HFFc6 (cell line): ENCODE results near the gene TBC1D22B. TPM values are rescaled to one million over a fixed set of nuclear protein-coding genes. Genes with fewer than 3 reads are reported as not detected.

Experiments used
- DNase-seq: peaks from one replicate; pipeline ENCODE4 v3.0.0-alpha.2; 2018
- H3K27ac Mint-ChIP-seq: 2 replicates; pipeline ENCODE4 v1.8.0; 2020; ENCODE audit warnings: mild to moderate bottlenecking, mixed read lengths
- H3K27me3 Mint-ChIP-seq: 2 replicates; pipeline ENCODE4 v1.8.0; 2021; ENCODE audit warnings: mild to moderate bottlenecking, moderate library complexity, mixed read lengths; ENCODE audit not compliant: insufficient read depth
- H3K36me3 Mint-ChIP-seq: 2 replicates; pipeline ENCODE4 v1.8.0; 2021; ENCODE audit warnings: low read depth, mixed read lengths
- H3K4me1 Mint-ChIP-seq: 2 replicates; pipeline ENCODE4 v1.8.0; 2020; ENCODE audit warnings: low read depth, mixed read lengths
- H3K4me3 Mint-ChIP-seq: 2 replicates; pipeline ENCODE4 v1.8.0; 2020; ENCODE audit warnings: mild to moderate bottlenecking, moderate library complexity, mixed read lengths
- H3K9me3 Mint-ChIP-seq: 2 replicates; pipeline ENCODE4 v1.8.0; 2020; ENCODE audit warnings: mild to moderate bottlenecking, mixed read lengths
- CTCF ChIP-seq: fragments of 200-600 bp; sonication (generic); IDR thresholded peaks from 2 replicates; pipeline ENCODE4 v1.5.0; 2021; ENCODE audit warnings: antibody characterized with exemption, mild to moderate bottlenecking
- total RNA-seq, 6 experiments: library from RNA; stranded (reverse); fragmentation: NEBNext Ultra II Directional; extraction: Animal tissue kit (Norgen Biotek cat#: 25700); gene quantifications; 2 replicates in 1 of 6; 3 replicates in 5 of 6; pipeline ENCODE4 v1.2.3, GENCODE V29; 2021

Gene TBC1D22B
- total RNA-seq, 6 experiments from 2014 or later: 9.0 to 9.6 (median 9.2) TPM

- Mint-ChIP-seq H3K9me3 (no peaks in the 10 kb centered on the region), H3K27ac (peak overlapping the region; percentile 2; the same call in 1 of the 2 replicates), H3K4me3 (no peak overlapping the region), H3K36me3 (peaks cover 10% of the 10 kb centered on the region), H3K4me1 (peaks cover 38% of the 10 kb centered on the region), H3K27me3 (no peaks in the 10 kb centered on the region; the same call in 1 of the 2 replicates)
- DNase-seq: no peak
- TF ChIP-seq CTCF: no peak
Measured at GRCh38 chr6:37368961-37369320, 111.4 kb downstream of the TBC1D22B start.

GRCh38 chr6:37369321-37370201 lies 112.0 kb downstream of the TBC1D22B start:
- Mint-ChIP-seq H3K36me3 (peaks cover 10% of the 10 kb centered on the region), H3K27me3 (no peaks in the 10 kb centered on the region; the same call in 1 of the 2 replicates), H3K9me3 (no peaks in the 10 kb centered on the region), H3K27ac (peak overlapping the region; percentile 33), H3K4me3 (no peak overlapping the region), H3K4me1 (peaks cover 38% of the 10 kb centered on the region)
- TF ChIP-seq CTCF: no peak
- DNase-seq: no peak

GRCh38 chr6:37371154-37372083 lies 113.8 kb downstream of the TBC1D22B start:
- Mint-ChIP-seq H3K27me3 (no peaks in the 10 kb centered on the region; the same call in 1 of the 2 replicates), H3K9me3 (no peaks in the 10 kb centered on the region), H3K27ac (no peak overlapping the region), H3K4me1 (peaks cover 38% of the 10 kb centered on the region), H3K36me3 (peaks cover 10% of the 10 kb centered on the region), H3K4me3 (no peak overlapping the region)
- TF ChIP-seq CTCF: no peak
- DNase-seq: no peak

GRCh38 chr6:37372116-37372515 lies 114.5 kb downstream of the TBC1D22B start:
- H3K36me3 Mint-ChIP-seq: peaks cover 10% of the 10 kb centered on the region
- no peak for TF ChIP-seq CTCF

GRCh38 chr6:37373822-37374471 lies 116.4 kb downstream of the TBC1D22B start:
- Mint-ChIP-seq H3K4me3 (no peak overlapping the region), H3K27ac (no peak overlapping the region), H3K4me1 (peaks cover 26% of the 10 kb centered on the region), H3K27me3 (no peaks in the 10 kb centered on the region; the same call in none of the 2 replicates), H3K36me3 (peaks cover 12% of the 10 kb centered on the region), H3K9me3 (no peaks in the 10 kb centered on the region)
- TF ChIP-seq CTCF: no peak
- no peak for DNase-seq

More at GRCh38 chr6:37372116-37372515, 114.5 kb downstream of the TBC1D22B start:
- Mint-ChIP-seq H3K4me1 (peaks cover 33% of the 10 kb centered on the region), H3K9me3 (no peaks in the 10 kb centered on the region), H3K27me3 (no peaks in the 10 kb centered on the region; the same call in none of the 2 replicates), H3K4me3 (no peak overlapping the region), H3K27ac (no peak overlapping the region)
- DNase-seq: no peak
